HEK293T (cell line): ENCODE measurements around the gene MSMP.

ENCODE experiments used
- BHLHE40 ChIP-seq: fragments of 450-650 bp; IDR thresholded peaks from 2 replicates; pipeline ENCODE4 v1.6.1; 2016; ENCODE audit warnings: mild to moderate bottlenecking, moderate library complexity, borderline replicate concordance
- NFRKB ChIP-seq: fragments of 450-650 bp; IDR thresholded peaks from 2 replicates; pipeline ENCODE4 v1.6.1; 2016; ENCODE audit warnings: mild to moderate bottlenecking, moderate library complexity
- SP1 ChIP-seq: fragments of 450-650 bp; IDR thresholded peaks from 2 replicates; pipeline ENCODE4 v1.6.1; 2017
- TARDBP ChIP-seq: fragments of 450-650 bp; IDR thresholded peaks from 2 replicates; pipeline ENCODE4 v1.6.1; 2016

DNA sequence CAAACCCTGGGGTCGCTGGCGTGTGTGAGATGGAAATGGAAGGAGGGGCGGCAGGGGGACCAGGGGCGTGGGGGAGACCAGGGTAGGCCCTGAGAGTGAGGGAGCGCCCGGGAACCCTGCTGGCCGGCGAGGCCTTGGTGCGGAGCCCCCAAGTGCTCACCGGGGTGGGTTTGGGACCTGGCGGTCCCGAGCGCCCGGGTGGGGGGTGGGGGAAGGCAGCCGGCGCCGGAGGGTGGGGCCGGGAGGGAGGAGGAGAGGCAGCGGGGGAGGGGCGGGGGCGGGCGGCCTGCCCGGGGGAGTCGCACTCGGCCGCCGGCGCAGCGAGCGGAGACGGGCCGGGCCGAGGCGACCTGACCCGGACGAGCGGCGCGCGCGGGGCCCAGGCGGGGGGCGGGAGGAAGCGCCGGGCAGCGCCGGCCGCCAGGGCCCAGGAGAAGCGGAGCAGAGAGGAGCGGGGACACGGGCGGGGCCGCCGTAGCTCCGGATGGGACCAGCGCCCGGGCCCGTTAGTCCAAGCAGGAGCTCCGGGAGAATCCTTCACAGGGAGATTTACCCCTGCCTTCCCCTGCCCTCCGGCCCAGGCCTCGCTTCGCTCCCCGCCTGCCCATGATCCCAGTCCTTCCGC is 37.3 kb upstream of the MSMP start, which contains the start of gene NPR2:
- TF ChIP-seq NFRKB, result no peak
- TF ChIP-seq SP1, result no peak
- no peak for TF ChIP-seq TARDBP
- TF ChIP-seq BHLHE40, result no peak
